Inflammatory macrophage (primary cell): Measurements from ENCODE around the gene PPP1R3G.

Experiments used
- DNase-seq, 2 donors: peaks; one replicate each; pipeline ENCODE4 v3.0.0-alpha.2; 2020 to 2022

PPP1R3G gene

GRCh38 chr6:5095236-5095635 is 10.1 kb downstream of the PPP1R3G start:
- no peak for DNase-seq

- no peak for DNase-seq
These were observed 11.3 kb downstream of the PPP1R3G start for GRCh38 chr6:5096482-5096881.

GRCh38 chr6:5098501-5099270 is 13.5 kb downstream of the PPP1R3G start:
- DNase-seq: no peak

GRCh38 chr6:5099537-5099936 is 14.4 kb downstream of the PPP1R3G start:
- DNase-seq: no peak

GRCh38 chr6:5100806-5101205 is 15.7 kb downstream of the PPP1R3G start:
- DNase-seq: no peak

GRCh38 chr6:5102267-5102970 is 17.3 kb downstream of the PPP1R3G start:
- DNase-seq: no peak

GRCh38 chr6:5103250-5103649 is 18.1 kb downstream of the PPP1R3G start:
- DNase-seq: no peak

GRCh38 chr6:5104667-5105066 is 19.5 kb downstream of the PPP1R3G start:
- DNase-seq: no peak

GRCh38 chr6:5105146-5105545 is 20.0 kb downstream of the PPP1R3G start:
- no peak for DNase-seq

- no peak for DNase-seq
These were observed 22.2 kb downstream of the PPP1R3G start for GRCh38 chr6:5107341-5107740.

GRCh38 chr6:5108068-5108467 is 22.9 kb downstream of the PPP1R3G start:
- DNase-seq: no peak

GRCh38 chr6:5108536-5109150 is 23.5 kb downstream of the PPP1R3G start:
- no peak for DNase-seq

- no peak for DNase-seq
These were observed 24.3 kb downstream of the PPP1R3G start for GRCh38 chr6:5109436-5109835.

GRCh38 chr6:5110246-5110645 is 25.1 kb downstream of the PPP1R3G start:
- DNase-seq: no peak

- no peak for DNase-seq
These were observed 26.5 kb downstream of the PPP1R3G start for GRCh38 chr6:5111626-5112025.

GRCh38 chr6:5112066-5112799 is 27.1 kb downstream of the PPP1R3G start:
- no peak for DNase-seq

- no peak for DNase-seq
These were observed 28.0 kb downstream of the PPP1R3G start for GRCh38 chr6:5113096-5113495.

- no peak for DNase-seq
These were observed 30.0 kb downstream of the PPP1R3G start for GRCh38 chr6:5115168-5115567.

GRCh38 chr6:5116243-5116991 is 31.3 kb downstream of the PPP1R3G start:
- DNase-seq: no peak

GRCh38 chr6:5119090-5119951 is 34.2 kb downstream of the PPP1R3G start:
- DNase-seq: no peak

- no peak for DNase-seq
These were observed 34.9 kb downstream of the PPP1R3G start for GRCh38 chr6:5120011-5120410.
